ENCODE data around the gene PTMS. TPM values are rescaled to one million over a fixed set of nuclear protein-coding genes. Genes with fewer than 3 reads are reported as not detected.

Gene PTMS
- total and polyA plus RNA-seq, 4 donors: 65.6 to 801 (median 249) TPM

- no peak for DNase-seq
- no peak overlapping the region for H3K4me3 ChIP-seq
- peaks cover 0 to 17% (median 9%) of the 10 kb centered on the region in 5 donors for H3K4me1 ChIP-seq (ENCODE audit: control insufficient read depth in 5 of 5, insufficient read depth in 5 of 5, low read length in 5 of 5)
- H3K9ac ChIP-seq (ENCODE audit: insufficient read depth in 1 of 2, low read length in 2 of 2): no peak overlapping the region
- H3K36me3 ChIP-seq (ENCODE audit: control insufficient read depth in 4 of 4, insufficient read depth in 4 of 4, low read length in 4 of 4): peaks cover 0 to 37% (median 12%) of the 10 kb centered on the region in 4 donors
- 79 to 90% methylated on average over 10 of the region's 10 CpGs for WGBS, 2 donors
- H3K9me3 ChIP-seq (ENCODE audit: control insufficient read depth in 4 of 4, insufficient read depth in 3 of 4, low read length in 3 of 4): peaks cover 0 to 4% (median 0%) of the 10 kb centered on the region in 4 donors
- no peak overlapping the region for H3K27ac ChIP-seq (ENCODE audit: low read depth in 1 of 2, low read length in 1 of 2)
- peaks cover 0 to 7% (median 3%) of the 10 kb centered on the region in 3 donors for H3K27me3 ChIP-seq (ENCODE audit: control insufficient read depth in 3 of 3, insufficient read depth in 3 of 3, low read length in 2 of 3)
- no peak for ATAC-seq (ENCODE audit: insufficient read depth, low FRiP score)
- no peak for TF ChIP-seq CTCF (IDR thresholded peaks at IDR 0.05; ENCODE audit: control extremely low read depth, extremely low read depth)
Observed at GRCh38 chr12:6818222-6818621, 52.1 kb downstream of the PTMS start.

GRCh38 chr12:6818645-6819044 lies 52.5 kb downstream of the PTMS start:
- Histone ChIP-seq H3K9ac (ENCODE audit: insufficient read depth in 1 of 2, low read length in 2 of 2) (no peak overlapping the region), H3K4me1 (ENCODE audit: control insufficient read depth in 5 of 5, insufficient read depth in 5 of 5, low read length in 5 of 5) (peaks cover 0 to 17% (median 9%) of the 10 kb centered on the region in 5 donors), H3K27me3 (ENCODE audit: control insufficient read depth in 3 of 3, insufficient read depth in 3 of 3, low read length in 2 of 3) (peaks cover 0 to 7% (median 3%) of the 10 kb centered on the region in 3 donors), H3K36me3 (ENCODE audit: control insufficient read depth in 4 of 4, insufficient read depth in 4 of 4, low read length in 4 of 4) (peaks cover 0 to 37% (median 12%) of the 10 kb centered on the region in 4 donors), H3K27ac (ENCODE audit: low read depth in 1 of 2, low read length in 1 of 2) (no peak overlapping the region), H3K9me3 (ENCODE audit: control insufficient read depth in 4 of 4, insufficient read depth in 3 of 4, low read length in 3 of 4) (peaks cover 0 to 4% (median 0%) of the 10 kb centered on the region in 4 donors), H3K4me3 (no peak overlapping the region)
- ATAC-seq (ENCODE audit: insufficient read depth, low FRiP score): no peak
- TF ChIP-seq CTCF (IDR thresholded peaks at IDR 0.05; ENCODE audit: control extremely low read depth, extremely low read depth): no peak
- 89 to 90% methylated on average over 5 of the region's 5 CpGs for WGBS, 2 donors
- DNase-seq: peak in 1 of 3 donors; percentile 28

- peaks cover 0 to 7% (median 3%) of the 10 kb centered on the region in 3 donors for H3K27me3 ChIP-seq (ENCODE audit: control insufficient read depth in 3 of 3, insufficient read depth in 3 of 3, low read length in 2 of 3)
- 87 to 89% methylated on average over 13 of the region's 13 CpGs for whole genome bisulfite sequencing, 2 donors
- no peak for ATAC-seq (ENCODE audit: insufficient read depth, low FRiP score)
Observed at GRCh38 chr12:6819106-6820030, 53.2 kb downstream of the PTMS start.

More at GRCh38 chr12:6819106-6820030, 53.2 kb downstream of the PTMS start:
- H3K9me3 ChIP-seq (ENCODE audit: control insufficient read depth in 4 of 4, insufficient read depth in 3 of 4, low read length in 3 of 4): peaks cover 0 to 4% (median 0%) of the 10 kb centered on the region in 4 donors
- H3K4me3 ChIP-seq: no peak overlapping the region
- no peak for DNase-seq
- peaks cover 0 to 32% (median 9%) of the 10 kb centered on the region in 4 donors for H3K36me3 ChIP-seq (ENCODE audit: control insufficient read depth in 4 of 4, insufficient read depth in 4 of 4, low read length in 4 of 4)
- peaks cover 0 to 17% (median 9%) of the 10 kb centered on the region in 5 donors for H3K4me1 ChIP-seq (ENCODE audit: control insufficient read depth in 5 of 5, insufficient read depth in 5 of 5, low read length in 5 of 5)
- TF ChIP-seq CTCF (IDR thresholded peaks at IDR 0.05; ENCODE audit: control extremely low read depth, extremely low read depth): no peak
- no peak overlapping the region for H3K27ac ChIP-seq (ENCODE audit: low read depth in 1 of 2, low read length in 1 of 2)
- H3K9ac ChIP-seq (ENCODE audit: insufficient read depth in 1 of 2, low read length in 2 of 2): no peak overlapping the region

Data from lung (tissue), 12 donors.